Activated T-helper 2 cell treated with anti-CD3 and anti-CD28 coated beads, Interferon-gamma antibody, Interleukin-2, Interleukin-4, amounts not matched to agents 10 μg/mL and 5 μg/mL and 100 μg/mL, durations not matched to agents 14 hours and 24 hours and 36 hours (primary cell): ENCODE measurements around the gene CDK2. TPM values are rescaled to one million over a fixed set of nuclear protein-coding genes. Genes with fewer than 3 reads are reported as not detected.
A peak's percentile ranks its signal among the peaks of the same experiment; 100 is the strongest.
"Not testable (repeated sequence)": the region's sequence is repeated elsewhere in the genome, so short reads cannot be mapped to it uniquely, and the experiment has no call there.

Experiments
- DNase-seq: peaks from one replicate; pipeline ENCODE4 v3.0.0; 2021; ENCODE audit warnings: low spot score
- H3K27ac Mint-ChIP-seq: one replicate; pipeline ENCODE4 v1.8.0; 2021; ENCODE audit warnings: mixed read lengths
- H3K27me3 Mint-ChIP-seq: one replicate; pipeline ENCODE4 v1.8.0; 2021; ENCODE audit warnings: low read depth, mixed read lengths
- H3K36me3 Mint-ChIP-seq: one replicate; pipeline ENCODE4 v1.8.0; 2021; ENCODE audit warnings: low read depth, mixed read lengths
- H3K4me1 Mint-ChIP-seq: one replicate; pipeline ENCODE4 v1.8.0; 2021; ENCODE audit warnings: low read depth, mixed read lengths
- H3K4me3 Mint-ChIP-seq: one replicate; pipeline ENCODE4 v1.8.0; 2021; ENCODE audit warnings: low read depth, mild to moderate bottlenecking, moderate library complexity, mixed read lengths
- H3K9me3 Mint-ChIP-seq: one replicate; pipeline ENCODE4 v1.8.0; 2021; ENCODE audit warnings: mixed read lengths
- intact Hi-C: fragments of 100-400 bp; cut with micrococcal nuclease; formaldehyde crosslinking; loops from one replicate; pipeline ENCODE4 v1.15.1; 2023
- total RNA-seq: library from RNA; stranded (reverse); gene quantifications from 2 replicates; pipeline ENCODE4 v1.2.3, GENCODE V29; 2022

Gene CDK2
- total RNA-seq, 1 donor from 2014 or later, result 116 TPM

DNA sequence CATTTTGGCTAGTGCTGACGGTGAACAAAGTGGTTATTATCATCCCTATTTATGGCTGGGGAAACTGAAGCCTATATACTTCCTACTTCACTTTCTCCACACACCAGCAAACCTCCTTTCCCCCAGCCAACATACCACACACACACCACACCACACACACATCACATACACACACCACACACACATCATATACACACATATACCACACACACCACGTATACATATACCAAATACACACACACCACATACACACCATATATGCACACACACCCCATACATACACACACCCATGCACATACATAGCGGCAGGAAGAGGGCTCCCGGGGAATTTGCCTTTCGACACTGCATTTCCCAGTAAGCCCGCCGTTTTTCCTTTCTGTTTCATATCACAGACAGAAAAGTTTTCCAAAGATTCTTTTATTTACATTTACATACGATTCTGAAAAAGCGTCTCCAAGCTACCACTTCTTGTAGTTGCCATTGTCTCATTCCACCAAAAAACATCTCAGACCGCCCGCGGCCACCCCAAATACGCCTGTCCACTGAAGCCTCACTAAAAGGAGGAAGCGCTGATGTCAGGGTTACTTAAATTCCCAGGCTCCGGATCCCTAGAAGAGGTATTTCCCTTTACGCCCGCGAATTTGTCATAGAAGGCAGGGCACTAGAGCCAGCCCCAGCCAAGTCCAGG is 6.4 kb downstream of the CDK2 start:
- Mint-ChIP-seq H3K27me3 (no peaks in the 10 kb centered on the region), H3K4me3 (no peak overlapping the region), H3K27ac (no peak overlapping the region), H3K9me3 (no peaks in the 10 kb centered on the region), H3K36me3 (peaks cover 32% of the 10 kb centered on the region), H3K4me1 (peaks cover 30% of the 10 kb centered on the region)
- intact Hi-C loops, result loop anchor here (1.0 kb wide), 5 partner anchors 24 to 145 kb away; partner anchors contain the start of genes PA2G4, RPS26, SUOX and ZC3H10
- no peak for DNase-seq

DNA sequence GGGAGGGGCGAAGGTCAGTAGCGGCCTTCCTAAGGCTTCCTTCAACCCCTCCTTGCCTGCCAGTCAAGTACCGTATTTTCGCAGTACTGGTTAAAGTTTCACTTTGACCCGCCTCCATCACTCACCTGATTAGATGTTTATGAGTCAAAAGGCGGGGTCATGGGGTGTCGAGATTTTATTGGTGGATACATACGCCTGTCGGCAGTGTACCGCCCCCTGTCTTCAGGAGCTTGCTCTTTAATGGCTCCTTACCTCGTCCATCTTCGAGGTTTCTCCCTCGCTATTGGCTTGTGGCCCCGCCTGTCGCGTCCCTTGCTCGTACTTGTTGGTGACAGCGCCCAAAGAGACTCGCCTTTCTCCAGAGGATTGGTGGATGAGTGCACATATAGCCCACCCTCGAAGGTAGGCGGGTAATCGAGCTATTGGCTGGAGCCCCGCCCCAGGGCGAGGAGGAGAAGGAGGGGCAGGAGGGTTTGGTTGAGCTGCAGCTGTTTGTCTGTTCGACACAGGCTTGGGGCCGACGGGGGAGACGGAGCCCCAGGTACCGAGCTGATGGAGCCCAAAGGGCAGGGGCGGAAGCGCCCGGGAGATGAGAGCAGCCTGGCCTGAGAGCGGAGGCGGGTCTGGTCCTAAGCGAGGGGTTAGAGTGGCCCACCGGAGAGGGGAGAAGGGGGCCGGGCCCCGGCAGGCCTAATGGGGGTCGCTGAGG is 7.1 kb downstream of the CDK2 start, which contains the start of gene RAB5B:
TSS of gene RAB5B (plus strand) at position 480 of the 709 bp plus-strand sequence. CDS start 12,883 bp downstream, outside the sequence.
- Mint-ChIP-seq H3K4me3 (no peak within 1 kb of the TSS), H3K27ac (no peak within 1 kb of the TSS), H3K9me3 (no peaks in the 10 kb centered on the region), H3K27me3 (no peaks in the 10 kb centered on the region), H3K4me1 (peaks cover 26% of the 10 kb centered on the region), H3K36me3 (peaks cover 30% of the 10 kb centered on the region)
- DNase-seq, result peak; percentile 99
- intact Hi-C loops, result loop anchor here (1.0 kb wide), 6 partner anchors 24 to 156 kb away; partner anchors contain the start of genes PA2G4, RPS26, SARNP and SUOX

DNA sequence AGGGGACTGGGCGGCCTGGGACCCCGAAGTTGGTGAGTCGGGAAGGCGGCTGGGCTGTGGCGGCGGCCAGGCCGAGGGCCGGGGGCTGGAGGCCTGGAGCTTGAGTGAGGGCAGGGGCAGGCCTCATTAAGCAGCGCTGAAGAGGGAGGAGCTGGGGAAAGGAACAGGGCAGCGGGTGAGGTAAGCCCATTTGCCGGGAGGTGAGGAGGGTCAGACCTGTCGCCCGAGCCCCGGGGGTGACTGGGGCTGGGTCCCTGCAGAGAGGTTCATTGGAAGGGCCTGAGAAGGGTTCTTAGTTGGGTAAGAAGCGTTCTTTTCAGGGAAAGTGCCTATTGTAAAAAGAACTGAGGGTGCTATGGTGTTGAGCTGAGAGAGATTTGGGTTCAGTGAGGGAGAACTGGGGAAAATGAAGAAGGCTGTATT is 7.7 kb downstream of the CDK2 start:
- H3K36me3 Mint-ChIP-seq, result peaks cover 32% of the 10 kb centered on the region
- no peak overlapping the region for H3K4me3 Mint-ChIP-seq
- intact Hi-C loops, result loop anchor here (1.0 kb wide), 1 partner anchor 157 kb away; the partner anchor contains the start of gene SARNP
- no peaks in the 10 kb centered on the region for H3K27me3 Mint-ChIP-seq
- H3K27ac Mint-ChIP-seq, result no peak overlapping the region
- H3K4me1 Mint-ChIP-seq, result peaks cover 27% of the 10 kb centered on the region
- no peak for DNase-seq
- H3K9me3 Mint-ChIP-seq, result no peaks in the 10 kb centered on the region

DNA sequence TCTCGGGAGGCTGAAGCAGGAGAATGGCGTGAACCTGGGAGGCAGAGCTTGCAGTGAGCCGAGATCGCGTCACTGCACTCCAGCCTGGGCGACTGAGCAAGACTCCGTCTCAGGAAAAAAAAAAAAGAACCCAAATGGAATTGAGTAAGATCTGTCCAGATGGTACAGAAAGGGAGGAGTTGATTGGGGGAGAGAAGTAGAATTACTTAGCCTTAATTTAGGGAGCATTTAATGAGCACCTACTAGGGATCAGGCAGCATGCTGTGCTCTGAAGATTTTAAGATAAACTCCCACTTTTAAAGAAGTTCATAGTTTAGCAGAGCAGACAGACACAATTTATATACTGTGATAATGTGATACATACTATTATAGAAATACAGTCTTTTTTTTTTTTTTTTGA is 11.8 kb downstream of the CDK2 start:
- Mint-ChIP-seq H3K27ac (no peak overlapping the region), H3K36me3 (peaks cover 36% of the 10 kb centered on the region), H3K4me1 (peaks cover 16% of the 10 kb centered on the region), H3K4me3 (no peak overlapping the region), H3K27me3 (no peaks in the 10 kb centered on the region), H3K9me3 (no peaks in the 10 kb centered on the region)
- DNase-seq, result no peak
- intact Hi-C loops, result no loop called here

DNA sequence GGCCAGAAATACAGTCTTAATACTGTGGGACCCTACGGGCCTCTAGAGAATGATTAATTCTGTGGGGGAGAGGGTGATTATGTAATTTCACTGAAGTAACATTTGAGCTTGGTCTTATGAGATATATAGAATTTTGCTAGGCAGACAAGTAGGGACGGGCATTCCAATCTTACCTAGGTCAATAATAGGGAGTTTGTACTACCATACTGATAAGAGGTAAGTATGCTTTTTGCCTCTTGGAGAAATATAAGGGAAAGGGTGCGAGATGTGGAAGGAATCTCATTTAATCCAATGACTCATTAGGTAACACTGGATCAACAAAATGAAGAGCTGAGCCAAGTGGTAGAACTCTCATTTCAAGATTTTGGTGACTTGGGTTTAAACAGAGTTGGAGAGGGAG is 12.4 kb downstream of the CDK2 start:
- H3K27ac Mint-ChIP-seq, result no peak overlapping the region
- H3K4me1 Mint-ChIP-seq, result peaks cover 16% of the 10 kb centered on the region
- DNase-seq, result no peak
- no peaks in the 10 kb centered on the region for H3K27me3 Mint-ChIP-seq
- intact Hi-C loops, result no loop called here
- H3K4me3 Mint-ChIP-seq, result no peak overlapping the region
- peaks cover 41% of the 10 kb centered on the region for H3K36me3 Mint-ChIP-seq
- H3K9me3 Mint-ChIP-seq, result no peaks in the 10 kb centered on the region

DNA sequence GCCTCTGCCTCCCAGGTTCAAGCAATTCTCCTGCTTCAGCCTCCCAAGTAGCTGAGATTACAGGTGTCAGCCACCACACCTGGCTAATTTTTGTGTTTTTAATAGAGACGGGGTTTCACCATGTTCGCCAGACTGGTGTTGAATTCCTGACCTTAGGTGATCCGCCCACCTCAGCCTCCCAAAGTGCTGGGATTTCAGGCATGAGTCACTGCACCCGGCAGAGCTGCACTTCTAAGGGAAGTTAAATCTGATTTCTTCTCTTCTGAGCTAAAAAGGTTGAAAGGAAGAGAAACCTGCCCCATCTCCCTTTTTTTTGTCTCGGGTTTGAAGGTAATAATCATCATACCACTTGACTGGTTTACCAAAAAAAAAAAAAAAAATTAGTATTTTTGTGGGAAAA is 15.3 kb downstream of the CDK2 start:
- H3K4me3 Mint-ChIP-seq, H3K27ac Mint-ChIP-seq, intact Hi-C loops, H3K4me1 Mint-ChIP-seq, H3K27me3 Mint-ChIP-seq, DNase-seq, H3K9me3 Mint-ChIP-seq: not testable (repeated sequence)
- peaks cover 57% of the 10 kb centered on the region for H3K36me3 Mint-ChIP-seq

DNA sequence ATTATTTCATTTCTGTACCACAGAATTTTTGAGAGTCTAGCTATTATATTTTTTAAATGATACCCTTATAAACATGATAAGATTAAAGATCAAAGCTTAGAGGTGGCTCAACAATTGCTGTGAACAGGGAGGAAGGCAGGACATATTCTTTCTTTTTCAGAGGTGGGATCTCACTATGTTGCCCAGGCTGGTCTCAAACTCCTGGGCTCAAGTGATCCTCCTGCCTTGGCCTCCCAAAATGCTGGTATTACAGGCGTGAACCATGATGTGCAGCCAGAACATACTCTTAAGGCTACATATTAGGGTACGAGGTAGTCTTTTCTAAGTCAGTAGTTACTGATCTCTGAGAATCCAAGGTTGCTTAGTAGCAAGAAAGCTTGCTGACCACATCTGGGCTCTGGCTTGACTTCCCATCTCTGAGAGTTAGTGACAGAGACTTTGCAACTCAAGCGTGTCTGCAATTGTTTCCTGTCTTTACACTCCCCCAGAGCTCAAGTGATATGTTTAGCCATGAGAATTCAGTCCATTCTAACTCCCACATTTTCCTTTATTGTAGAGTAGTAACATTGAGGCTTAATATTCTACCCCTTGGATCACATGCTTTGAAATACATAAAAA is 15.8 kb downstream of the CDK2 start:
- H3K27ac Mint-ChIP-seq, result no peak overlapping the region
- H3K4me1 Mint-ChIP-seq, result peaks cover 9% of the 10 kb centered on the region
- H3K4me3 Mint-ChIP-seq, result no peak overlapping the region
- no peaks in the 10 kb centered on the region for H3K9me3 Mint-ChIP-seq
- intact Hi-C loops, result no loop called here
- H3K27me3 Mint-ChIP-seq, result no peaks in the 10 kb centered on the region
- H3K36me3 Mint-ChIP-seq, result peaks cover 58% of the 10 kb centered on the region
- DNase-seq, result no peak

DNA sequence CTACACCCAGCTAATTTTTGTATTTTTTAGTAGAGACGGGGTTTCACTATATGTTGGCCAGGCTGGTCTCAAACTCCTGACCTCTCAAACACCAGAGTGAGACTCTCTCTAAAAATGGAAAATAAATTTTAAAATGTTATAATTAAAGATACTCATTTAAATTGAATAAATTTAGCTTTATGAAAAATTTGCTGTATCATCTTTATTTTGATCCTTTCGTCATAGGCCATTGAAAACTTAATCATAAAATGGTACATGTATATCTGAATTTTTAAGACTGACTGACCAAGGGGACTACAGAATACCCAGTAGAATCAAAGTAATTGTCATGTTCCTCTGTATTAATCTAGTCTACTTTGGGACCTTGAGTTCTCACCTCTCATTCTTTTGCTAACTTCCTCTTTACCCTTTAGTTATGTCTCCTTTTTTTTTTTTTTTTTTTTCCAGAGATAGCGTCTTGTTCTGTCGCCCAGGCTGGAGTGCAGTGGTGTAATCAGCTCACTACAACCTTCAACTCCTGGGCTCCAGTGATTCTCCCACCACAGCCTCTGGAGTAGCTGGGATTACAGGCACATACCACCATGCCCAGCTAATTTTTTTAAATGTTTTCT is 16.7 kb downstream of the CDK2 start:
- Mint-ChIP-seq H3K4me1 (peaks cover 7% of the 10 kb centered on the region), H3K36me3 (peaks cover 60% of the 10 kb centered on the region), H3K9me3 (no peaks in the 10 kb centered on the region), H3K4me3 (no peak overlapping the region), H3K27me3 (no peaks in the 10 kb centered on the region), H3K27ac (no peak overlapping the region)
- DNase-seq, result no peak
- intact Hi-C loops, result no loop called here

DNA sequence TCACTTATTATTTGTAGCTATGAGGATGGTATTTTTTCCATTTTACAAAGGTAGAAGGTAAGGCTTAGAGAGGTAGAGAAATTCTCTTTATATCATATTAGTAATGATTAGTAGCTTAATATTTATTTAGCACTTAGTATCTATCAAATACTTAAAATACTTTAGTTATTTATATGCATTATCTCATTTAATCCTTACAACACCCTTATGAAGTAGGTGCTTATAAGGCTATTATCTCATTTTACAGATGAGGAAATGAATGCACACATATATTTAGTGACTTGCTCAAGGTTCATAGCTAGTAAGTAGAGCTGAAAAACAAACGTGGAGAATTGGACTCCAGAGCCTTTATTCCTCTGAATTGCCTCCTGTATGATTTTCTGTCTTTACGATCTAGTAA is 18.2 kb downstream of the CDK2 start:
- no peak for DNase-seq
- Mint-ChIP-seq H3K9me3 (no peaks in the 10 kb centered on the region), H3K4me3 (no peak overlapping the region), H3K27me3 (no peaks in the 10 kb centered on the region), H3K4me1 (peaks cover 3% of the 10 kb centered on the region), H3K27ac (no peak overlapping the region), H3K36me3 (peaks cover 65% of the 10 kb centered on the region)
- intact Hi-C loops, result no loop called here

DNA sequence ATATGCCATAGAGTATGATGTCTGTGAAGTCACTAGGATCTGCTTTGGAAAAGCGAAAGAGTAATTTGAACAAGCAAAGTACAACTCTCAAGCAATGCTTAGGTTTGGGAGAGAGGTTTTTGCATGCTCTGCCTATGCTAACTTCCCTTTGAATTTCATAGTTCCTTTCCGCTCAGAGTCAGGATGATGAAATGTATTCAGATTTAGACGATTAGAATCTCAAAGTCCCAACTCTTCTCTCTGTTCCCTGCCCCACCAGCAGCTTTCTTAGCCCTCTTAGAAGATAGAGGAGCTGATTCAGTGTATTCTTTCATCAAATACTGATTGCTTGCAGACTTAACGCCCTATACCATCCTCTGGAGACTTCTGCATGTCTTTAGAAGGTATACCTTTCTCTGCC is 18.7 kb downstream of the CDK2 start:
- Mint-ChIP-seq H3K9me3 (no peaks in the 10 kb centered on the region), H3K27me3 (no peaks in the 10 kb centered on the region), H3K4me1 (peaks cover 3% of the 10 kb centered on the region), H3K36me3 (peaks cover 65% of the 10 kb centered on the region), H3K27ac (no peak overlapping the region), H3K4me3 (no peak overlapping the region)
- DNase-seq, result no peak
- intact Hi-C loops, result no loop called here

DNA sequence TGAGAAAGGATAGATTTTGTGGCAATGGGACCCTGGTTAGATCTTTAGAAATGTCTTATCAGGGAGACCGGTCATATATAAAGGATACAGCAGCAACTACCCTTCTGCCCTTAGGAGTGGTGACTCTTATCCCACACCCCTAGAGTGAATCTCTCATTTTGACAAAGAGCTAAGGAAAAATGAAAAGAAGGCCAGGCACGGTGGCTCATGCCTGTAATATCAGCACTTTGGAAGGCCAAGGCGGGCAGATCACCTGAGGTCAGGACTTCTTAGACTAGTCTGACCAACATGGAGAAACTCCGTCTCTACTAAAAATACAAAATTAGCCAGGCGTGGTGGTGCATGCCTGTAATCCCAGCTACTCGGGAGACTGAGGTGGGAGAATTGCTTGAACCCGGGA is 19.3 kb downstream of the CDK2 start:
- H3K27me3 Mint-ChIP-seq, H3K27ac Mint-ChIP-seq, DNase-seq, H3K9me3 Mint-ChIP-seq, intact Hi-C loops, H3K4me3 Mint-ChIP-seq, H3K4me1 Mint-ChIP-seq: not testable (repeated sequence)
- H3K36me3 Mint-ChIP-seq, result peaks cover 66% of the 10 kb centered on the region

DNA sequence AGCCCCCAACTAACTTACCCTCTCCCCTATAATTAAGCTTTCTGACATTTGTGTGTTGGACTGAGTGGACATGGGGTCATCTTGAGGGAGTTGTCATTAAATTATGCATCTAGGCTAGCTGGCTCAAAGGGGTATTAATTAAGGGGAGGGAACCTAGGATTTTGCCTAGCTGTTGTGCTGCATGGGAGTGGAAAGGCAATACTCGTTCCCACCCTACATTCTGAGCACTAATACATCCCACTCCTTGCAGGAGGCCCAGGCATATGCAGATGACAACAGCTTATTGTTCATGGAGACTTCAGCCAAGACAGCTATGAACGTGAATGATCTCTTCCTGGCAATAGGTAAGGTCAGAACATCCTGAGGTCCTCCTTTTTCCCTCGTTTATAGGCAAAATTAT is 24.5 kb downstream of the CDK2 start:
- intact Hi-C loops, result no loop called here
- DNase-seq, result no peak
- Mint-ChIP-seq H3K4me1 (peaks cover 5% of the 10 kb centered on the region), H3K36me3 (peaks cover 68% of the 10 kb centered on the region), H3K4me3 (no peak overlapping the region), H3K27ac (no peak overlapping the region), H3K9me3 (no peaks in the 10 kb centered on the region), H3K27me3 (no peaks in the 10 kb centered on the region)
